HEK293 (cell line): ENCODE measurements around the gene NOS1AP.

Experiments
- SETDB1 ChIP-seq: IDR thresholded peaks from one replicate; pipeline ENCODE4 v1.6.1; 2017; ENCODE audit warnings: mild to moderate bottlenecking, low read length, moderate library complexity, mixed read lengths; ENCODE audit not compliant: insufficient read length
- SP2 ChIP-seq: fragments of 450-650 bp; formaldehyde crosslinking; IDR thresholded peaks from 2 replicates; pipeline ENCODE4 v1.5.1; 2016; ENCODE audit warnings: missing biosample characterization, missing genetic modification characterization
- ZBTB21 ChIP-seq: fragments of 450-650 bp; formaldehyde crosslinking; IDR thresholded peaks from 2 replicates; pipeline ENCODE4 v1.5.1; 2017; ENCODE audit warnings: missing biosample characterization, missing genetic modification characterization
- ZNF350 ChIP-seq: fragments of 450-650 bp; formaldehyde crosslinking; IDR thresholded peaks from 2 replicates; pipeline ENCODE4 v1.5.0; 2017; ENCODE audit warnings: missing biosample characterization, mild to moderate bottlenecking, missing genetic modification characterization
- ZNF423 ChIP-seq: fragments of 450-650 bp; formaldehyde crosslinking; IDR thresholded peaks from 2 replicates; pipeline ENCODE4 v1.5.1; 2016; ENCODE audit warnings: missing biosample characterization, missing genetic modification characterization
- TF ChIP-seq, protein P1 (sequence below): fragments of 450-650 bp; formaldehyde crosslinking; IDR thresholded peaks from 2 replicates; pipeline ENCODE4 v1.5.1; 2016; ENCODE audit warnings: missing biosample characterization, missing genetic modification characterization
- TF ChIP-seq, protein P2 (sequence below): fragments of 450-650 bp; formaldehyde crosslinking; IDR thresholded peaks from 2 replicates; pipeline ENCODE4 v1.5.1; 2016; ENCODE audit warnings: missing biosample characterization, missing genetic modification characterization
- TF ChIP-seq, protein P3 (sequence below): fragments of 450-650 bp; formaldehyde crosslinking; IDR thresholded peaks from 2 replicates; pipeline ENCODE4 v1.5.1; 2016; ENCODE audit warnings: missing biosample characterization, missing genetic modification characterization

DNA sequence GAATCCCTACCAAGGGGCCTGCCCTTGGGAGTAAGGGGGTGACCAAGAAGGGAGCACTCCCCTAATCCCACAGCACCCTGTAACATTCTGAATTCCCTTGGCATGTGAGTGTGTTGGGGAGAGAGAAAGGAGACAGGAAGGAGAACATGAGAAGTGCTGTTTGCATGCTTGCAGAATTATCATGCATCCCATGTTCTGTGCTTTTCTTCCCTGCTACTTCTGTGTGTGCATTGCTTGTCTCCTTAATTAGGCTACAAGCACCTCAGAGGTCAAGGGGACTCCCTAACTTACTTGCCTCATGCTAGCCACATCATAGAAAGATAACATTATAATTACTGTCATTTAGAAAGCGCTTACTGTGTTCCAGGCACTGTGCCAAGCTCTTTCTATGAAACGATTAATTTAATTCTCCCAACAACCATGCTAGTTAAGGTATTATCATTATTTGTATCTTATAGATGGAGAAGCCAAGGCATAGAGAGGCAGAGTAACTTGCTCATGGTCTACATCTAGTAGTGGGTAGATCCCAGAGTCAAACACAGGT is 11.1 kb downstream of the NOS1AP start:
- TF ChIP-seq, protein P1, sequence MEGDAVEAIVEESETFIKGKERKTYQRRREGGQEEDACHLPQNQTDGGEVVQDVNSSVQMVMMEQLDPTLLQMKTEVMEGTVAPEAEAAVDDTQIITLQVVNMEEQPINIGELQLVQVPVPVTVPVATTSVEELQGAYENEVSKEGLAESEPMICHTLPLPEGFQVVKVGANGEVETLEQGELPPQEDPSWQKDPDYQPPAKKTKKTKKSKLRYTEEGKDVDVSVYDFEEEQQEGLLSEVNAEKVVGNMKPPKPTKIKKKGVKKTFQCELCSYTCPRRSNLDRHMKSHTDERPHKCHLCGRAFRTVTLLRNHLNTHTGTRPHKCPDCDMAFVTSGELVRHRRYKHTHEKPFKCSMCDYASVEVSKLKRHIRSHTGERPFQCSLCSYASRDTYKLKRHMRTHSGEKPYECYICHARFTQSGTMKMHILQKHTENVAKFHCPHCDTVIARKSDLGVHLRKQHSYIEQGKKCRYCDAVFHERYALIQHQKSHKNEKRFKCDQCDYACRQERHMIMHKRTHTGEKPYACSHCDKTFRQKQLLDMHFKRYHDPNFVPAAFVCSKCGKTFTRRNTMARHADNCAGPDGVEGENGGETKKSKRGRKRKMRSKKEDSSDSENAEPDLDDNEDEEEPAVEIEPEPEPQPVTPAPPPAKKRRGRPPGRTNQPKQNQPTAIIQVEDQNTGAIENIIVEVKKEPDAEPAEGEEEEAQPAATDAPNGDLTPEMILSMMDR (tag by site-specific recombination): no peak
- TF ChIP-seq ZNF350: no peak
- no peak for TF ChIP-seq ZBTB21
- TF ChIP-seq SP2 (tag by site-specific recombination): no peak
- TF ChIP-seq, protein P2, sequence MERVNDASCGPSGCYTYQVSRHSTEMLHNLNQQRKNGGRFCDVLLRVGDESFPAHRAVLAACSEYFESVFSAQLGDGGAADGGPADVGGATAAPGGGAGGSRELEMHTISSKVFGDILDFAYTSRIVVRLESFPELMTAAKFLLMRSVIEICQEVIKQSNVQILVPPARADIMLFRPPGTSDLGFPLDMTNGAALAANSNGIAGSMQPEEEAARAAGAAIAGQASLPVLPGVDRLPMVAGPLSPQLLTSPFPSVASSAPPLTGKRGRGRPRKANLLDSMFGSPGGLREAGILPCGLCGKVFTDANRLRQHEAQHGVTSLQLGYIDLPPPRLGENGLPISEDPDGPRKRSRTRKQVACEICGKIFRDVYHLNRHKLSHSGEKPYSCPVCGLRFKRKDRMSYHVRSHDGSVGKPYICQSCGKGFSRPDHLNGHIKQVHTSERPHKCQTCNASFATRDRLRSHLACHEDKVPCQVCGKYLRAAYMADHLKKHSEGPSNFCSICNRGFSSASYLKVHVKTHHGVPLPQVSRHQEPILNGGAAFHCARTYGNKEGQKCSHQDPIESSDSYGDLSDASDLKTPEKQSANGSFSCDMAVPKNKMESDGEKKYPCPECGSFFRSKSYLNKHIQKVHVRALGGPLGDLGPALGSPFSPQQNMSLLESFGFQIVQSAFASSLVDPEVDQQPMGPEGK (tag by site-specific recombination): no peak
- TF ChIP-seq, protein P3, sequence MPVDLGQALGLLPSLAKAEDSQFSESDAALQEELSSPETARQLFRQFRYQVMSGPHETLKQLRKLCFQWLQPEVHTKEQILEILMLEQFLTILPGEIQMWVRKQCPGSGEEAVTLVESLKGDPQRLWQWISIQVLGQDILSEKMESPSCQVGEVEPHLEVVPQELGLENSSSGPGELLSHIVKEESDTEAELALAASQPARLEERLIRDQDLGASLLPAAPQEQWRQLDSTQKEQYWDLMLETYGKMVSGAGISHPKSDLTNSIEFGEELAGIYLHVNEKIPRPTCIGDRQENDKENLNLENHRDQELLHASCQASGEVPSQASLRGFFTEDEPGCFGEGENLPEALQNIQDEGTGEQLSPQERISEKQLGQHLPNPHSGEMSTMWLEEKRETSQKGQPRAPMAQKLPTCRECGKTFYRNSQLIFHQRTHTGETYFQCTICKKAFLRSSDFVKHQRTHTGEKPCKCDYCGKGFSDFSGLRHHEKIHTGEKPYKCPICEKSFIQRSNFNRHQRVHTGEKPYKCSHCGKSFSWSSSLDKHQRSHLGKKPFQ (tag by site-specific recombination): no peak
- no peak for TF ChIP-seq SETDB1
- no peak for TF ChIP-seq ZNF423 (tag by site-specific recombination)
